ENCODE results near the gene TMEM243.

Gene TMEM243

GRCh38 chr7:87190783-87191182, 28.7 kb downstream of the TMEM243 start:
- no peak for TF ChIP-seq CTCF (IDR thresholded peaks at IDR 0.05; ENCODE audit: control insufficient read depth, insufficient read depth, low read depth, low read length, missing control alignments)
- H3K4me3 ChIP-seq (ENCODE audit: control insufficient read depth, low read depth, low read length), result no peak overlapping the region
- DNase-seq (ENCODE audit: low read depth), result no peak

GRCh38 chr7:87188930-87189329, 30.6 kb downstream of the TMEM243 start:
- DNase-seq (ENCODE audit: low read depth), result no peak
- no peak for TF ChIP-seq CTCF (IDR thresholded peaks at IDR 0.05; ENCODE audit: control insufficient read depth, insufficient read depth, low read depth, low read length, missing control alignments)
- no peak overlapping the region for H3K4me3 ChIP-seq (ENCODE audit: control insufficient read depth, low read depth, low read length)

GRCh38 chr7:87187120-87187519, 32.4 kb downstream of the TMEM243 start:
- no peak overlapping the region for H3K4me3 ChIP-seq (ENCODE audit: control insufficient read depth, low read depth, low read length)
- TF ChIP-seq CTCF (IDR thresholded peaks at IDR 0.05; ENCODE audit: control insufficient read depth, insufficient read depth, low read depth, low read length, missing control alignments), result no peak
- DNase-seq (ENCODE audit: low read depth), result no peak

GRCh38 chr7:87179180-87179579, 40.4 kb downstream of the TMEM243 start:
- no peak for DNase-seq (ENCODE audit: low read depth)
- no peak overlapping the region for H3K4me3 ChIP-seq (ENCODE audit: control insufficient read depth, low read depth, low read length)
- no peak for TF ChIP-seq CTCF (IDR thresholded peaks at IDR 0.05; ENCODE audit: control insufficient read depth, insufficient read depth, low read depth, low read length, missing control alignments)

- no peak for DNase-seq (ENCODE audit: low read depth)
- H3K4me3 ChIP-seq (ENCODE audit: control insufficient read depth, low read depth, low read length), result no peak overlapping the region
- TF ChIP-seq CTCF (IDR thresholded peaks at IDR 0.05; ENCODE audit: control insufficient read depth, insufficient read depth, low read depth, low read length, missing control alignments), result no peak
Measured at GRCh38 chr7:87178320-87178719, 41.2 kb downstream of the TMEM243 start.

GRCh38 chr7:87173471-87173870, 46.1 kb downstream of the TMEM243 start:
- no peak for DNase-seq (ENCODE audit: low read depth)
- no peak for TF ChIP-seq CTCF (IDR thresholded peaks at IDR 0.05; ENCODE audit: control insufficient read depth, insufficient read depth, low read depth, low read length, missing control alignments)
- no peak overlapping the region for H3K4me3 ChIP-seq (ENCODE audit: control insufficient read depth, low read depth, low read length)

Measured in AG09309 (cell line).